DND-41 (cell line): ENCODE results near the gene LTBP1.

Experiments
- EZH2 ChIP-seq: IDR thresholded peaks from 3 replicates; pipeline ENCODE4 v1.6.1; 2012; ENCODE audit warnings: borderline replicate concordance, low read depth, mild to moderate bottlenecking, moderate library complexity, low read length, inconsistent platforms; ENCODE audit not compliant: severe bottlenecking
- TF ChIP-seq, protein P1 (sequence below): IDR thresholded peaks from 2 replicates; pipeline ENCODE4 v1.5.1; 2012; ENCODE audit warnings: borderline replicate concordance, low read length, moderate library complexity, mild to moderate bottlenecking; ENCODE audit not compliant: poor library complexity, severe bottlenecking; ENCODE audit errors: extremely low read depth

GRCh38 chr2:33377048-33377447 is 430.3 kb downstream of the LTBP1 start:
- TF ChIP-seq, protein P1, sequence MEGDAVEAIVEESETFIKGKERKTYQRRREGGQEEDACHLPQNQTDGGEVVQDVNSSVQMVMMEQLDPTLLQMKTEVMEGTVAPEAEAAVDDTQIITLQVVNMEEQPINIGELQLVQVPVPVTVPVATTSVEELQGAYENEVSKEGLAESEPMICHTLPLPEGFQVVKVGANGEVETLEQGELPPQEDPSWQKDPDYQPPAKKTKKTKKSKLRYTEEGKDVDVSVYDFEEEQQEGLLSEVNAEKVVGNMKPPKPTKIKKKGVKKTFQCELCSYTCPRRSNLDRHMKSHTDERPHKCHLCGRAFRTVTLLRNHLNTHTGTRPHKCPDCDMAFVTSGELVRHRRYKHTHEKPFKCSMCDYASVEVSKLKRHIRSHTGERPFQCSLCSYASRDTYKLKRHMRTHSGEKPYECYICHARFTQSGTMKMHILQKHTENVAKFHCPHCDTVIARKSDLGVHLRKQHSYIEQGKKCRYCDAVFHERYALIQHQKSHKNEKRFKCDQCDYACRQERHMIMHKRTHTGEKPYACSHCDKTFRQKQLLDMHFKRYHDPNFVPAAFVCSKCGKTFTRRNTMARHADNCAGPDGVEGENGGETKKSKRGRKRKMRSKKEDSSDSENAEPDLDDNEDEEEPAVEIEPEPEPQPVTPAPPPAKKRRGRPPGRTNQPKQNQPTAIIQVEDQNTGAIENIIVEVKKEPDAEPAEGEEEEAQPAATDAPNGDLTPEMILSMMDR, result no peak
- TF ChIP-seq EZH2, result no peak
